Lower lobe of right lung (tissue), 2 donors: Measurements from ENCODE around the gene CHRNB1. TPM values are rescaled to one million over a fixed set of nuclear protein-coding genes. Genes with fewer than 3 reads are reported as not detected.
"Not testable (repeated sequence)": the region's sequence is repeated elsewhere in the genome, so short reads cannot be mapped to it uniquely, and the experiment has no call there.

Source experiments
- ATAC-seq, 2 donors: fragments of 200-7000 bp; cut with Tn5 transposase; one replicate each; pipeline ENCODE4 v1.9.1; 2020 to 2022; ENCODE audit warnings: mild to moderate bottlenecking in 2 of 2, moderate library complexity in 2 of 2
- DNase-seq: peaks from one replicate; pipeline ENCODE4 v3.0.0-alpha.2; 2020
- H3K27ac ChIP-seq: fragments of 200-600 bp; one replicate; pipeline ENCODE4 v1.8.0; 2022
- H3K27me3 ChIP-seq: fragments of 200-600 bp; one replicate; pipeline ENCODE4 v1.8.0; 2022; ENCODE audit warnings: low read depth
- H3K36me3 ChIP-seq: fragments of 200-600 bp; one replicate; pipeline ENCODE4 v1.8.0; 2022; ENCODE audit warnings: mild to moderate bottlenecking
- H3K4me1 ChIP-seq: fragments of 200-600 bp; one replicate; pipeline ENCODE4 v1.8.0; 2022
- H3K4me3 ChIP-seq: fragments of 200-600 bp; one replicate; pipeline ENCODE4 v1.8.0; 2022; ENCODE audit warnings: mild to moderate bottlenecking
- H3K9me3 ChIP-seq: fragments of 200-600 bp; one replicate; pipeline ENCODE4 v1.8.0; 2022
- CTCF ChIP-seq: fragments of 200-600 bp; IDR thresholded peaks from one replicate; pipeline ENCODE4 v1.8.0; 2022; ENCODE audit warnings: antibody characterized with exemption, mild to moderate bottlenecking
- intact Hi-C: fragments of 100-400 bp; cut with DNase I; formaldehyde crosslinking; loops from one replicate; pipeline ENCODE4 v1.11.0; 2022
- total RNA-seq: library from RNA; stranded (reverse); fragmentation: NEBNext Ultra II Directional; extraction: Animal tissue kit (Norgen Biotek cat#: 25700); gene quantifications from one replicate; pipeline ENCODE4 v1.2.1, GENCODE V29; 2021
- donor health status: DM: no; HTN: yes; CAD: no; lungs with severe emphysema.

CHRNB1 gene
- total RNA-seq, 1 donor from 2014 or later: 8.4 TPM

GRCh38 chr17:7467498-7467897, 22.6 kb downstream of the CHRNB1 start:
- Histone ChIP-seq H3K27me3 (no peaks in the 10 kb centered on the region), H3K9me3 (no peaks in the 10 kb centered on the region), H3K4me3 (no peak overlapping the region), H3K36me3 (peaks cover 43% of the 10 kb centered on the region), H3K4me1 (peaks cover 61% of the 10 kb centered on the region), H3K27ac (peak overlapping the region; percentile 61)
- DNase-seq (no peak), ATAC-seq (no peak)
- no peak for TF ChIP-seq CTCF
- intact Hi-C loops: no loop called here

DNA sequence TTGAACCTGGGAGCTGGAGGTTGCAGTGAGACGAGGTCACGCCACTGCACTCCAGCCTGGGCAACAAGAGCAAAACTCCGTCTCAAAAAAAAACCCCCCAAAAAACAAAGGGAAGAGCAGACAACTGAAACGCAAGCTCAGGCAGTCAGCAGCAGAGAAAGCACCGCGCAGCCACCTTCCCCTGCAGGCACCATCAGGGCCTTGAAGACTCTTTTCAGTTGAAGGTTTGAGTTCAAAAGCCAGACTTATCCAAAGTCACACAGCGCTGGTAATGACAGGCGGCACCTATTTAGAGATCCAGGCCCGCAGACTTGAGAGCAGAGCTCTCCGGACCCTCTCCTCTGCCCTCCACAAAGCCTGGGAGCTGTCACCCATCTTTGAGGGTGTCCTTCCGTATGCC, 23.4 kb downstream of the CHRNB1 start:
- Histone ChIP-seq H3K36me3 (peaks cover 36% of the 10 kb centered on the region), H3K27me3 (no peaks in the 10 kb centered on the region), H3K9me3 (no peaks in the 10 kb centered on the region), H3K4me3 (no peak overlapping the region), H3K27ac (peak overlapping the region; percentile 37), H3K4me1 (peaks cover 61% of the 10 kb centered on the region)
- TF ChIP-seq CTCF: no peak
- ATAC-seq: no peak
- intact Hi-C loops: no loop called here
- no peak for DNase-seq

DNA sequence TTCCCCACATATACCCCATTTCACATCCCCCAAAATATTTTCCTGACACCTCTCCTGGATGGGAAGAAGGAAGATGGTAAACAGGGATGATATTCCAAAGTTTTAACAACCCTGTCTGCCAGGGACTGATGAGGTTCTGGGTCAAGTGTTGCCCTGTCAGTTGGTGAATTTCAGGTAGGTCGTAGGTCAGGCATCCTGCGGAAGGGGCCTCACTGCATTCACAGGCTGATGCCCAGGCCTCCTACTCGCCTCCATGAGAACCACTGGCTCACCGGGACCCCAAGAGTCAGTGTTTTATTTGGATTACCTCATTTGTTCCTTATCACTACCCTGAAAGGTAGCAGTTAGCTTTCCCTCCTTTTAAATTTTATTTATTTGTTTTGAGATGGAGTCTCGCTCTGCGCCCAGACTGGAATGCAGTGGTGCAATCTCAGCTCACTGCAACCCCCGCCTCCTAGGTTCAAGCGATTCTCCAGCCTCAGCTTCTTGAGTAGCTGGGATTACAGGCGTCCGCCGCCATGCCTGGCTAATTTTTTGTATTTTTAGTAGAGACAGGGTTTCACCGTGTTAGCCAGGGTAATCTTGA, 24.0 kb downstream of the CHRNB1 start:
- intact Hi-C loops: no loop called here
- Histone ChIP-seq H3K4me1 (peaks cover 61% of the 10 kb centered on the region), H3K27ac (peak overlapping the region; percentile 37)

DNA sequence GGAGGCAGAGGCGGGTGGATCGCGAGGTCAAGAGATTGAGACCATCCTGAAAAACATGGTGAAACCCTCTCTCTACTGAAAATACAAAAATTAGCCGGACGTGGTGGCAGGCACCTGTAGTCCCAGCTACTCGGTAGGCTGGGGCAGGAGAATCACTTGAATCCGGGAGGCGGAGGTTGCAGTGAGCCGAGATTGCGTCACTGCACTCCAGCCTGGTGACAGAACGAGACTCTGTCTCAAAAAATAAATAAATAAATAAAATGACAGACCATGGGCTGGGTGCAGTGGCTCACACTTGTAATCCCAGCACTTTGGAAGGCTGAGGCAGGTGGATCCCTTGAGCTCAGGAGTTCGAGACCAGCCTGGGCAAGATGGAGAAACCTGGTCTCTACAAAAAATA, 25.0 kb downstream of the CHRNB1 start:
- intact Hi-C loops, H3K27ac ChIP-seq, ATAC-seq, H3K27me3 ChIP-seq, DNase-seq, H3K4me3 ChIP-seq, H3K9me3 ChIP-seq: not testable (repeated sequence)
- peaks cover 22% of the 10 kb centered on the region for H3K36me3 ChIP-seq
- H3K4me1 ChIP-seq: peaks cover 69% of the 10 kb centered on the region

More for the DNA sequence above, 24.0 kb downstream of the CHRNB1 start:
- H3K36me3 ChIP-seq: peaks cover 29% of the 10 kb centered on the region
- ATAC-seq (peak in 1 of 2 donors; percentile 20), DNase-seq (no peak)
- TF ChIP-seq CTCF: no peak
- no peaks in the 10 kb centered on the region for H3K9me3 ChIP-seq
- H3K27me3 ChIP-seq: no peaks in the 10 kb centered on the region
- no peak overlapping the region for H3K4me3 ChIP-seq

DNA sequence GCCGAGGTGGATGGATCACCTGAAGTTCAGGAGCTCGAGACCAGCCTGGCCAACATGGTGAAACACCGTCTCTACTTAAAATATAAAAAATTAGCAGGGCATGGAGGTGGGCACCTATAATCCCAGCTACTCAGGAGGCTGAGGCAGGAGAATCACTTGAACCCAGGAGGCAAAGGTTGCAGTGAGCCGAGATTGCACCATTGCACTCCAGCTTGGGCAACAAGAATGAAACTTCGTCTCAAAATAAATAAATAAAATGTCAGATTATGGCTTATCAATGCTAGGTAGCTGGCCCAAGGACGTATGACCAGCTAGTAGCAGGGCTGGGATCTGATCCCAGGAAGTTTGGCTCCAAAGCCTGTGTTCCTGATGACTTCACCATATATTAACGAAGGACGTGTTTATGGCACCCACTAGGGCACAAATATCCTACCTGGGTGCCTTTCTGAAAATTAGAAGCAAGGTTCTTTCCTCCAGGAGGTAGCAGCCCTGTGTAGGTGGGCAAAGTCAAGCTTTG, 25.7 kb downstream of the CHRNB1 start:
- peak overlapping the region; percentile 4 for H3K27ac ChIP-seq
- ATAC-seq, H3K9me3 ChIP-seq, intact Hi-C loops, H3K4me3 ChIP-seq, H3K27me3 ChIP-seq, DNase-seq: not testable (repeated sequence)
- H3K36me3 ChIP-seq: peaks cover 18% of the 10 kb centered on the region
- H3K4me1 ChIP-seq: peaks cover 76% of the 10 kb centered on the region

DNA sequence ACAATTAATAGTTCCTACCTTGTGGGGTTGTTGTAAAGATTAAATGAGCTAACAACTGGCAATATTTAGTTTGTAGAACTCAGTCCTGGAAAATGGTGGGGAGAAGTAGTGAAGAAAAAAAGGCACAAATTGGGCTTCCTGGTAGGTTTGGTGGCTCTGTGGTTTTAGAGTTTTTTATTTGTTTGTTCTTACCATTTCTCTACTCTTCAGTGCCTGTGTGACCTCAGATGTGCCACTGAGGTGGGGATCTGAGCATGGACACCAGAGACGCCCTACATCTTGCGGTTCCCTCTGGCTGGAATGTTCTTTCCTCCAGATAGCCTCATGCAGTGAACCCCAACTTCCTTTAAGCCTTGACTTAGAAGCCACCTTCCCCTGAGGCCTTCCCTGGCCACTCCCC, 26.9 kb downstream of the CHRNB1 start:
- H3K27ac ChIP-seq: no peak overlapping the region
- H3K4me1 ChIP-seq: peaks cover 79% of the 10 kb centered on the region
- TF ChIP-seq CTCF: no peak
- H3K27me3 ChIP-seq: no peaks in the 10 kb centered on the region
- intact Hi-C loops: no loop called here
- H3K4me3 ChIP-seq: no peak overlapping the region
- ATAC-seq: no peak
- H3K36me3 ChIP-seq: peaks cover 7% of the 10 kb centered on the region
- H3K9me3 ChIP-seq: no peaks in the 10 kb centered on the region
- DNase-seq: no peak

DNA sequence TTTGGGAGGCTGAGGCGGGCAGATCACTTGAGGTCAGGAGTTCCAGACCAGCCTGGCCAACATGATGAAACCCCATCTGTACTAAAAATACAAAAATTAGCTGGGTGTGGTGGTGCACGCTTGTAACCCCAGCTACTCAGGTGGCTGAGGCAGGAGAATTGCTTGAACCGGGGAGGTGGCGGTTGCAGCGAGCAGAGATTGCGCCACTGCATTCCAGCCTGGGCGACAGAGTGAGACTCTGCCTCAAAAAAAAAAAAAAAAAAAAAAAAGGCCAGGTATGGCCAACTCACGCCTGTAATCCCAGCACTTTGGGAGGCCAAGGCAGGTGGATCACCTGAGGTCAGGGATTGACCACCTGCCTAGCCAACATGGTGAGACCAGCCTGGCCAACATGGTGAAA, 29.9 kb downstream of the CHRNB1 start:
- peak; percentile 80 for DNase-seq
- H3K36me3 ChIP-seq, ATAC-seq, H3K27me3 ChIP-seq, H3K4me3 ChIP-seq, H3K9me3 ChIP-seq, intact Hi-C loops: not testable (repeated sequence)
- H3K27ac ChIP-seq: peak overlapping the region; percentile 100
- H3K4me1 ChIP-seq: peaks cover 65% of the 10 kb centered on the region
